ENCODE data around the gene TECRL. TPM values are rescaled to one million over a fixed set of nuclear protein-coding genes. Genes with fewer than 3 reads are reported as not detected.

Gene TECRL
- total RNA-seq, 1 donor from 2014 or later: not detected

DNA sequence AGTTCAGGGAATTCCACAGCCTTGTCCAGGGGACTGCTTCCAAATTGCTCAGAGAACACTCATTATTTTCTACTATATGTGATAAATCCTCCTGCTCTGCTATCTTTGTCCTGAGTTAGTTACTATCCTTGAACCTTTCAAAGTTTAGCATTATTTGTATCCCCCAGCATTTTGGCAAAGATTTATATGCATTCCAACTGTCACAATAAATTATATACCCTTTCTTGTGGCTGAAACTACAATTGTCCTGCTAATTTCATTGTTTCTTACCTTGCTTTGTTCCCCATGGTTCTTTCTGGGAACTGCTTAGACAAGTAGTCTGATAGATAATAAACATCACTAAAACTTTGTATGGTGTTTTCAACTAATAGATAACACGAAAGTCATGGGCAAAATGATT, 40.5 kb downstream of the TECRL start:
- Histone ChIP-seq H3K27ac (ENCODE audit: low read depth, low read length) (no peak overlapping the region), H3K4me3 (ENCODE audit: insufficient read depth, low read depth, low read length) (no peak overlapping the region), H3K79me2 (ENCODE audit: insufficient read depth, low read length) (no peaks in the 10 kb centered on the region), H3K27me3 (ENCODE audit: insufficient read depth, low read length) (no peaks in the 10 kb centered on the region), H2AFZ (ENCODE audit: low read depth, low read length) (no peak overlapping the region), H3K9ac (ENCODE audit: low read length) (no peak overlapping the region), H3K4me1 (ENCODE audit: insufficient read depth, low read length) (no peaks in the 10 kb centered on the region), H3K9me3 (ENCODE audit: insufficient read depth, low read depth, low read length) (no peaks in the 10 kb centered on the region), H3K36me3 (ENCODE audit: insufficient read depth, low read length) (no peaks in the 10 kb centered on the region), H3K4me2 (ENCODE audit: low read length) (no peak overlapping the region), H4K20me1 (ENCODE audit: insufficient read depth, low read length) (no peaks in the 10 kb centered on the region)
- no peaks in the 10 kb centered on the region for H3K27me3 Mint-ChIP-seq (ENCODE audit: low read depth, unreplicated experiment)
- no peak overlapping the region for H3K4me3 Mint-ChIP-seq (ENCODE audit: unreplicated experiment)
- no peak overlapping the region for H3K27ac Mint-ChIP-seq (ENCODE audit: unreplicated experiment)
- FAIRE-seq: no peak
- H3K36me3 Mint-ChIP-seq (ENCODE audit: low read depth, unreplicated experiment): no peaks in the 10 kb centered on the region
- DNase-seq (ENCODE audit: low read depth): no peak
- H3K9me3 Mint-ChIP-seq (ENCODE audit: unreplicated experiment): no peaks in the 10 kb centered on the region
- TF ChIP-seq CTCF (IDR thresholded peaks at IDR 0.05; ENCODE audit: insufficient read depth, low read depth, low read length) (no peak), EZH2 (IDR thresholded peaks at IDR 0.05; ENCODE audit: insufficient read depth, low read length) (no peak)
- no peaks in the 10 kb centered on the region for H3K4me1 Mint-ChIP-seq (ENCODE audit: low read depth, unreplicated experiment)

- H3K4me2 ChIP-seq (ENCODE audit: low read length): no peak overlapping the region
- Mint-ChIP-seq H3K9me3 (ENCODE audit: unreplicated experiment) (no peaks in the 10 kb centered on the region), H3K4me1 (ENCODE audit: low read depth, unreplicated experiment) (no peaks in the 10 kb centered on the region), H3K4me3 (ENCODE audit: unreplicated experiment) (no peak overlapping the region), H3K27me3 (ENCODE audit: low read depth, unreplicated experiment) (no peaks in the 10 kb centered on the region), H3K27ac (ENCODE audit: unreplicated experiment) (no peak overlapping the region), H3K36me3 (ENCODE audit: low read depth, unreplicated experiment) (no peaks in the 10 kb centered on the region)
- no peak for TF ChIP-seq EZH2 (IDR thresholded peaks at IDR 0.05; ENCODE audit: insufficient read depth, low read length)
- TF ChIP-seq CTCF (IDR thresholded peaks at IDR 0.05; ENCODE audit: insufficient read depth, low read depth, low read length): no peak
- peaks cover 2% of the 10 kb centered on the region for H3K9me3 ChIP-seq (ENCODE audit: insufficient read depth, low read depth, low read length)
- H4K20me1 ChIP-seq (ENCODE audit: insufficient read depth, low read length): no peaks in the 10 kb centered on the region
- no peak overlapping the region for H2AFZ ChIP-seq (ENCODE audit: low read depth, low read length)
- no peaks in the 10 kb centered on the region for H3K79me2 ChIP-seq (ENCODE audit: insufficient read depth, low read length)
- DNase-seq (ENCODE audit: low read depth) (no peak), FAIRE-seq (no peak)
- no peaks in the 10 kb centered on the region for H3K36me3 ChIP-seq (ENCODE audit: insufficient read depth, low read length)
- H3K9ac ChIP-seq (ENCODE audit: low read length): no peak overlapping the region
- H3K4me1 ChIP-seq (ENCODE audit: insufficient read depth, low read length): no peaks in the 10 kb centered on the region
- no peaks in the 10 kb centered on the region for H3K27me3 ChIP-seq (ENCODE audit: insufficient read depth, low read length)
- no peak overlapping the region for H3K4me3 ChIP-seq (ENCODE audit: insufficient read depth, low read depth, low read length)
- no peak overlapping the region for H3K27ac ChIP-seq (ENCODE audit: low read depth, low read length)
Measured at GRCh38 chr4:64361399-64361740, 47.9 kb downstream of the TECRL start.

DNA sequence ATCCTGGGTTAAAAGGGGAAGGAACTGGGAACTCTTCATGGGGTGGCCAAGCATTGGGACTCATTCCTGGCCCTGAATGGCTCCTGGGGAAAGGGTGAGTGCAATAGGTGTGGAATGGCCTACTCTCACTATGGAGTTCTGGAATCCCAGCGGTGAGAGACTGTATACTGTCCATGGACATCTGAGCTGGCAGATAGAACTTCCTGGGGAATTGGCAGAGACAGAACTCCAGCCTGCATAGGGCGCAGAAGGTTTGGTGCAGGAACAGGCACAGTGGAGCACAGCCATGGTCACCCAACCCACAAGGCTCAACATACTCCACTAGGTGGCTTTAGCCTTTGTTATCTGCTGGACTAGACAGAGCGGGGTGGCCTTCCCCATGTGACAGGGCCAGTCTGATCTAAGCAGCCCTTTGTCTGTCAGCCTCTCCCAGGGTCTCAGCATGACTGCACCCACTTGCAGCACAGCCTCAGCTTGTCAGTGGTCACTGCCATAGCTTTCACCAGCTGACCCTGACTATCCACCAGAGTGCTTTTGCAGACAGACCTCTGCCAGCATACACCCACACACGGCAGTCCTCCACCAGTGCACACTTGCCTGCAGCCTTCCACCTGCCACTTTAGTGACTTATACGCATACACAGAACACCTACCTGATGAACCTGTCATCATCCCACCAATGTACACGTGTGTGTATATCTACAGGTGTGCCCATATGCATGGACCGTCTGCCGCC, 48.4 kb downstream of the TECRL start:
- TF ChIP-seq CTCF (IDR thresholded peaks at IDR 0.05; ENCODE audit: insufficient read depth, low read depth, low read length): no peak
- TF ChIP-seq EZH2 (IDR thresholded peaks at IDR 0.05; ENCODE audit: insufficient read depth, low read length): no peak
- no peak for DNase-seq (ENCODE audit: low read depth)
- H3K4me1 ChIP-seq (ENCODE audit: insufficient read depth, low read length): no peaks in the 10 kb centered on the region
- no peak overlapping the region for H2AFZ ChIP-seq (ENCODE audit: low read depth, low read length)
- no peaks in the 10 kb centered on the region for H3K79me2 ChIP-seq (ENCODE audit: insufficient read depth, low read length)
- no peak for FAIRE-seq
- Mint-ChIP-seq H3K9me3 (ENCODE audit: unreplicated experiment) (no peaks in the 10 kb centered on the region), H3K36me3 (ENCODE audit: low read depth, unreplicated experiment) (no peaks in the 10 kb centered on the region), H3K4me1 (ENCODE audit: low read depth, unreplicated experiment) (no peaks in the 10 kb centered on the region), H3K4me3 (ENCODE audit: unreplicated experiment) (no peak overlapping the region), H3K27ac (ENCODE audit: unreplicated experiment) (no peak overlapping the region), H3K27me3 (ENCODE audit: low read depth, unreplicated experiment) (no peaks in the 10 kb centered on the region)
- no peak overlapping the region for H3K27ac ChIP-seq (ENCODE audit: low read depth, low read length)
- no peak overlapping the region for H3K9ac ChIP-seq (ENCODE audit: low read length)
- H3K36me3 ChIP-seq (ENCODE audit: insufficient read depth, low read length): no peaks in the 10 kb centered on the region
- H3K27me3 ChIP-seq (ENCODE audit: insufficient read depth, low read length): no peaks in the 10 kb centered on the region
- no peaks in the 10 kb centered on the region for H4K20me1 ChIP-seq (ENCODE audit: insufficient read depth, low read length)
- H3K4me2 ChIP-seq (ENCODE audit: low read length): no peak overlapping the region
- H3K9me3 ChIP-seq (ENCODE audit: insufficient read depth, low read depth, low read length): peaks cover 2% of the 10 kb centered on the region
- no peak overlapping the region for H3K4me3 ChIP-seq (ENCODE audit: insufficient read depth, low read depth, low read length)
